ENCODE data around the gene INKA2.
"Not testable (repeated sequence)": the region's sequence is repeated elsewhere in the genome, so short reads cannot be mapped to it uniquely, and the experiment has no call there.

- not testable (repeated sequence) for TF ChIP-seq POLR2AphosphoS5 (IDR thresholded peaks at IDR 0.05; ENCODE audit: low read depth, low read length); CTCF (IDR thresholded peaks at IDR 0.05); REST (IDR thresholded peaks at IDR 0.05; ENCODE audit: insufficient read depth in 1 of 2, low read depth in 2 of 2, low read length in 1 of 2); TCF7L2 (IDR thresholded peaks at IDR 0.05; ENCODE audit: low read depth, low read length)
Measured at GRCh38 chr1:111742292-111742691, 3.1 kb upstream of the INKA2 start.

Data from Panc1 (cell line).